ENCODE measurements around the gene P2RY12. TPM values are rescaled to one million over a fixed set of nuclear protein-coding genes. Genes with fewer than 3 reads are reported as not detected.
A peak's percentile ranks its signal among the peaks of the same experiment; 100 is the strongest.

P2RY12 gene
- 0.18 and 0.82 TPM in 2 replicates for total RNA-seq (ENCODE audit: low replicate concordance)

DNA sequence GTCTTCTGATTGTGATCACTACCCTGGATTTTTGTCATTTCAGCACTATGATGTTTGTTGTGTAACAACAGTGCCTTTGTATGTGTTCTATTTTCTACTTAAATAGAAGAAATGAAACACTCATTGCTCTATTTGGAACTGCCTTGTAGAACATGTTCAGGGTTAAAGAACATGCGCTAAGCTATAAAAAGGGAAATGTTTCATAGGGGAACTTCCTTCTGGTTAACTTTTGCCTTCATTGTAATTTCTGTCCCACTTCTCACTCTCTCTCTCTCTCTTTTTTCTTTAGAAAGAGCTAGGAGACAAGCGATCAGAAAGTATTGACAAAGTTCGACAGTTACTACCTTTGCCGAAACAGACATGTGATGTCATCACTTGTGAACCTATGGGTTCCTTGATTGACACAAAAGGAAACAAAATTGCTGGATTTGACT lies at the start of gene P2RY12:
P2RY12 (minus strand) TSS at position 13 of the 434 bp plus-strand sequence. CDS start 45,908 bp downstream, outside the sequence.
- peak within 1 kb of the TSS; percentile 42 for H3K4me3 ChIP-seq (ENCODE audit: low read depth, low read length)
- no peak for TF ChIP-seq CTCF (IDR thresholded peaks at IDR 0.05; ENCODE audit: insufficient read depth, low read length)
- no peak for DNase-seq (ENCODE audit: low read depth)

GRCh38 chr3:151432616-151433372 lies 48.2 kb upstream of the P2RY12 start:
- H3K4me3 ChIP-seq (ENCODE audit: low read depth, low read length) = no peak overlapping the region
- no peak for DNase-seq (ENCODE audit: low read depth)
- TF ChIP-seq CTCF (IDR thresholded peaks at IDR 0.05; ENCODE audit: insufficient read depth, low read length) = no peak

GRCh38 chr3:151431940-151432339 lies 47.4 kb upstream of the P2RY12 start:
- TF ChIP-seq CTCF (IDR thresholded peaks at IDR 0.05; ENCODE audit: insufficient read depth, low read length) = no peak
- H3K4me3 ChIP-seq (ENCODE audit: low read depth, low read length) = no peak overlapping the region
- peak; percentile 86 for DNase-seq (ENCODE audit: low read depth)

DNA sequence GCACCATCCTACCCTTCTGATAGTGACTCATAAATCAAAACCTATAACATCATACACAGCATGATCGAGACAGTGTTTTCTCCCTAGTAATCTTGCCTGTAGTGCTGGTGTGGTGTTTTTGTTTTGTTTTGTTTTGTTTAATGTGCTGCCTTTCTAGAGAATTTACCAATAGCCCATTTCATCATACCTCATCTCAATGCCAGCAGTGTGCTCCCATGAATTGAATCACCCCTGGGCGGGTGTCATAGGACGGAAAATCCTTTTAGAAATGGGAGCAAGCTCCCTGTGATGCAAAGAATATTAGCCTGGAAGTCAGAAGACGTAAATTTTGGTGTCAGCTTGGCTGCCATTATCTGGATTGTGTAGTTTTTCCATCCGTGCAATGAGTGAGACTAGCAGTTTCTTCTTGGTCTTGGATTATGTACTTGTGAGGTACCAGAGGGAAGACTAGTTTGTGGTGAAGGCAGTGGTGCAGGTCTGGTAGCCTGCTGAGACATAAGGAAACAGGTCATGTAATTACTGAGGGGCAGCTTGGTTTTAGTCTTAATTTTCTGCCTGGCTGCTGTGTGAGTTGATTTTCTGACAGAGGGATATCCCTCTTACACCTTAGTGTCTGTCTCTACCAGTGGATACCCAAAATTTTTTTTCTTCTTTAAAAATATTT lies 46.4 kb upstream of the P2RY12 start:
- H3K4me3 ChIP-seq (ENCODE audit: low read depth, low read length) = no peak overlapping the region
- no peak for TF ChIP-seq CTCF (IDR thresholded peaks at IDR 0.05; ENCODE audit: insufficient read depth, low read length)
- DNase-seq (ENCODE audit: low read depth) = peak; percentile 28

DNA sequence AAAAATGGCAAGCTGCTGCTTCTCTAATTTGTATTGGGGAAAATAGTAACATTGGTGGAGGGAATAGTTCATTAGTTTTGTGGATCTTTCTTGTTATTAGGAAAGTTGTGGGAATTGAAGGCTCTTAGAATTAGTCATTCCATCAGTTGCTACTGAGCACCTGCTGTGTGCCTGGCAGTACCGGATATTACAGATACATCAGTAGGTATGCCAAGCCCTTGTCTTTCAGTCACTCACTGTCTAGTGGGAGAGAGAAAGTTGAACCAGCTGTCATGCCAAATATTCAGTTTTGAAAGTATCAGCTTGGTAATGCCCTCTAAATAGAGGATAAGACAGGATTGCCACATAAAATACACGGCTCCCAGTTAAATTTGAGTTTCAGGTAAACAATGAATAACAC lies 43.8 kb upstream of the P2RY12 start:
- TF ChIP-seq CTCF (IDR thresholded peaks at IDR 0.05; ENCODE audit: insufficient read depth, low read length) = no peak
- no peak overlapping the region for H3K4me3 ChIP-seq (ENCODE audit: low read depth, low read length)
- DNase-seq (ENCODE audit: low read depth) = no peak

DNA sequence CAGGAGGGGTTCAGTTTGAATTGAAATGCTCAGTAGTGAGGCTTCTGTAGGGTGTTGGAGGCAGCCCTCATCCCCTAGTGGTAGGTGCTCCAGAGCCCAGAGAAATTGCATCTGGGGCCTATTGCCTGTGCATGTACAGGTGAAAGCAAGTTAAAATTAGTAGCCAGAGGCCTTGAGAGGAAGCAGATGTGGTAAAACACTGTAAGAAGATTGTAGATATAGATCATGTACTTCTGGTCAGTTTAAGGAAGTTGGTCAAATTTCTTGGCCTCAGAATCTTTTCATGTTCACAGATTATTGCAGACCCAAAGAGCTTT lies 41.7 kb upstream of the P2RY12 start:
- no peak for TF ChIP-seq CTCF (IDR thresholded peaks at IDR 0.05; ENCODE audit: insufficient read depth, low read length)
- no peak overlapping the region for H3K4me3 ChIP-seq (ENCODE audit: low read depth, low read length)
- no peak for DNase-seq (ENCODE audit: low read depth)
